Lower leg skin (tissue), 3 donors: Measurements from ENCODE around the gene NCF2.

Experiments
- POLR2A ChIP-seq, 2 donors: fragments of 450-650 bp; IDR thresholded peaks; one replicate each; pipeline ENCODE4 v1.6.1; 2016 to 2017; ENCODE audit warnings: antibody characterized with exemption in 2 of 2, mild to moderate bottlenecking in 1 of 2, moderate library complexity in 1 of 2
- TF ChIP-seq, protein P1 (sequence below), 3 donors: fragments of 450-650 bp; IDR thresholded peaks; one replicate each; pipeline ENCODE4 v1.5.1; 2016; ENCODE audit warnings: antibody characterized with exemption in 3 of 3, mild to moderate bottlenecking in 3 of 3, moderate library complexity in 2 of 3

DNA sequence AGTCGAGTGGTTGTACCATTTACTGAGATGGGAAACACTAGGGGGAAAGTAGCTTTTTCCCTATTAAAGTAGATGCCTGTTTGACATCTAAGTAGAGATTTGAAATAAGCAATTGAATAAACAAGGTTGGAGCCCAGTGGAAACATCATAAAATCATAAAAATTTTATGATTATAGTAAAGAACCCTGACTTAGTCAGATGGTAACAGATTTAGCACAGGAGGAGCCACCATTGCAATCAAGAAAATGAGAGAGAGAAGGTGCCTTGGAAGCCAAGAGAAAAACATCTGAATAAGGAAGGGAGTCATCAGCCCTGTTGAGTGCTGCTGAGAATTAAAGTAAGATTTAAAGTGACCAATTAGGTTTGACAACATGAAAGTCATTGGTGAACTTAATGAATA lies 68.2 kb downstream of the NCF2 start:
- TF ChIP-seq, protein P1, sequence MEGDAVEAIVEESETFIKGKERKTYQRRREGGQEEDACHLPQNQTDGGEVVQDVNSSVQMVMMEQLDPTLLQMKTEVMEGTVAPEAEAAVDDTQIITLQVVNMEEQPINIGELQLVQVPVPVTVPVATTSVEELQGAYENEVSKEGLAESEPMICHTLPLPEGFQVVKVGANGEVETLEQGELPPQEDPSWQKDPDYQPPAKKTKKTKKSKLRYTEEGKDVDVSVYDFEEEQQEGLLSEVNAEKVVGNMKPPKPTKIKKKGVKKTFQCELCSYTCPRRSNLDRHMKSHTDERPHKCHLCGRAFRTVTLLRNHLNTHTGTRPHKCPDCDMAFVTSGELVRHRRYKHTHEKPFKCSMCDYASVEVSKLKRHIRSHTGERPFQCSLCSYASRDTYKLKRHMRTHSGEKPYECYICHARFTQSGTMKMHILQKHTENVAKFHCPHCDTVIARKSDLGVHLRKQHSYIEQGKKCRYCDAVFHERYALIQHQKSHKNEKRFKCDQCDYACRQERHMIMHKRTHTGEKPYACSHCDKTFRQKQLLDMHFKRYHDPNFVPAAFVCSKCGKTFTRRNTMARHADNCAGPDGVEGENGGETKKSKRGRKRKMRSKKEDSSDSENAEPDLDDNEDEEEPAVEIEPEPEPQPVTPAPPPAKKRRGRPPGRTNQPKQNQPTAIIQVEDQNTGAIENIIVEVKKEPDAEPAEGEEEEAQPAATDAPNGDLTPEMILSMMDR (IDR thresholded peaks at IDR 0.05): no peak
- TF ChIP-seq POLR2A (IDR thresholded peaks at IDR 0.05): no peak
